ENCODE data around the gene ZNF500.

DNA sequence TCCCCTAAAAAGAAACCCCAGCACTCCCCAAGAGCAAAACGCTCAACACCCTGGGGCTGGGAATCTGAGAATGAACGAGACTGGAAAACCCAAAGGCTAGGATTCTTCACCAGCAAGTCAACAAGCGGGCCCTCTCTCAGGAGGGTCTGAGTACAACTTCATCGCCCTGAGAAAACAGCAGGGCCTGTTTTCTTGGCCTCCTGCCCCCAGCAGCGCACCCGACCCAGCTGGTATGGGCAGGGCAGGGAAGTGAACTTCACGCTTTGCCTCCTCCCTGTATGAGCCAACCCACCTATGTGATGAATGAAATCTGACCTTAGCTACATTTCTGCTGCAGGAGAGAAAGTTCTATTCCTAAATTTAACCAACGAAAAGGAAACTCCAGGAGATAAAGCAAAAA, 62.5 kb downstream of the ZNF500 start:
- TF ChIP-seq GATA2 (IDR thresholded peaks at IDR 0.05; ENCODE audit: low read depth, low read length) (no peak), GATA3 (IDR thresholded peaks at IDR 0.05; ENCODE audit: low read depth, low read length) (no peak)
